IMR-90 (cell line): Measurements from ENCODE around the gene NR6A1.

Experiments used
- BHLHE40 ChIP-seq: fragments of 150-350 bp; IDR thresholded peaks from 2 replicates; pipeline ENCODE4 v1.6.1; 2016; ENCODE audit warnings: mild to moderate bottlenecking, low read depth, low read length
- CEBPB ChIP-seq: IDR thresholded peaks from 2 replicates; pipeline ENCODE4 v1.6.1; 2012; ENCODE audit warnings: low read depth, low read length, improper control_type of control experiment
- CHD1 ChIP-seq: IDR thresholded peaks from 2 replicates; pipeline ENCODE4 v1.6.1; 2012; ENCODE audit warnings: low read depth, low read length, improper control_type of control experiment
- MXI1 ChIP-seq: IDR thresholded peaks from 2 replicates; pipeline ENCODE4 v1.6.1; 2012; ENCODE audit warnings: low read depth, mild to moderate bottlenecking, low read length, moderate library complexity, borderline replicate concordance
- NFE2L2 ChIP-seq: fragments of 150-350 bp; IDR thresholded peaks from 2 replicates; pipeline ENCODE4 v1.6.1; 2016; ENCODE audit warnings: low read depth, mild to moderate bottlenecking, low read length
- POLR2A ChIP-seq: IDR thresholded peaks from 2 replicates; pipeline ENCODE4 v1.6.1; 2012; ENCODE audit warnings: mild to moderate bottlenecking, low read depth, low read length
- RAD21 ChIP-seq: IDR thresholded peaks from 2 replicates; pipeline ENCODE4 v1.6.1; 2012; ENCODE audit warnings: low read length, improper control_type of control experiment
- RCOR1 ChIP-seq: IDR thresholded peaks from 2 replicates; pipeline ENCODE4 v1.6.1; 2012; ENCODE audit warnings: mild to moderate bottlenecking, low read length, improper control_type of control experiment; ENCODE audit not compliant: insufficient replicate concordance
- RFX5 ChIP-seq: IDR thresholded peaks from 2 replicates; pipeline ENCODE4 v1.8.0; 2012; ENCODE audit warnings: low read depth, mild to moderate bottlenecking, low read length, moderate library complexity
- SMC3 ChIP-seq: fragments of 150-350 bp; IDR thresholded peaks from 2 replicates; pipeline ENCODE4 v1.6.1; 2016; ENCODE audit warnings: low read depth, mild to moderate bottlenecking, antibody characterized with exemption, low read length, moderate library complexity
- TF ChIP-seq, protein P1 (sequence below): conservative IDR thresholded peaks from 2 replicates; pipeline ENCODE4 v1.5.1; 2012; ENCODE audit warnings: mild to moderate bottlenecking, low read depth, low read length, improper control_type of control experiment
- TF ChIP-seq, protein P2 (sequence below): fragments of 150-350 bp; IDR thresholded peaks from 2 replicates; pipeline ENCODE4 v1.6.1; 2017; ENCODE audit warnings: mild to moderate bottlenecking, antibody characterized with exemption, low read length, low read depth

DNA sequence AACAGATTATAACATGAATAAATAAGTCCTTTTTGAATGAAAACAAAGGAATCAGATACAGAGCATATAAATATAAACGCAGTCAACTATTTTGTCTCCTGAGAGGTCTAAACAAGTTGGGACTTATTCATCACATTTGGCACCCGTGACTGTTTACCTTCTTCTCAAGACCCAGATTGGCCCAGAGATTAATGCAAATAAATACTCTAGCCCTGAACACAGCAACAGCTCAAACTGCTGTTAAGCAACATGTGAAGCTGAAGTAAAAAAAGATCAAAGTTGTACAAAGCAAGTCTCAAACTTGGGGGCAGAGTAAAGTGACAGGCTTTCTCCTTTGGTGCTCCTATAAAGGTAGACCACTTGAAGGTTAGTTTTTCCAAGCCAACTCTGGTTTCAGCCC is 168.9 kb downstream of the NR6A1 start:
- peak; percentile 53 for TF ChIP-seq CEBPB
- TF ChIP-seq, protein P1, sequence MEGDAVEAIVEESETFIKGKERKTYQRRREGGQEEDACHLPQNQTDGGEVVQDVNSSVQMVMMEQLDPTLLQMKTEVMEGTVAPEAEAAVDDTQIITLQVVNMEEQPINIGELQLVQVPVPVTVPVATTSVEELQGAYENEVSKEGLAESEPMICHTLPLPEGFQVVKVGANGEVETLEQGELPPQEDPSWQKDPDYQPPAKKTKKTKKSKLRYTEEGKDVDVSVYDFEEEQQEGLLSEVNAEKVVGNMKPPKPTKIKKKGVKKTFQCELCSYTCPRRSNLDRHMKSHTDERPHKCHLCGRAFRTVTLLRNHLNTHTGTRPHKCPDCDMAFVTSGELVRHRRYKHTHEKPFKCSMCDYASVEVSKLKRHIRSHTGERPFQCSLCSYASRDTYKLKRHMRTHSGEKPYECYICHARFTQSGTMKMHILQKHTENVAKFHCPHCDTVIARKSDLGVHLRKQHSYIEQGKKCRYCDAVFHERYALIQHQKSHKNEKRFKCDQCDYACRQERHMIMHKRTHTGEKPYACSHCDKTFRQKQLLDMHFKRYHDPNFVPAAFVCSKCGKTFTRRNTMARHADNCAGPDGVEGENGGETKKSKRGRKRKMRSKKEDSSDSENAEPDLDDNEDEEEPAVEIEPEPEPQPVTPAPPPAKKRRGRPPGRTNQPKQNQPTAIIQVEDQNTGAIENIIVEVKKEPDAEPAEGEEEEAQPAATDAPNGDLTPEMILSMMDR = no peak
- TF ChIP-seq, protein P2, sequence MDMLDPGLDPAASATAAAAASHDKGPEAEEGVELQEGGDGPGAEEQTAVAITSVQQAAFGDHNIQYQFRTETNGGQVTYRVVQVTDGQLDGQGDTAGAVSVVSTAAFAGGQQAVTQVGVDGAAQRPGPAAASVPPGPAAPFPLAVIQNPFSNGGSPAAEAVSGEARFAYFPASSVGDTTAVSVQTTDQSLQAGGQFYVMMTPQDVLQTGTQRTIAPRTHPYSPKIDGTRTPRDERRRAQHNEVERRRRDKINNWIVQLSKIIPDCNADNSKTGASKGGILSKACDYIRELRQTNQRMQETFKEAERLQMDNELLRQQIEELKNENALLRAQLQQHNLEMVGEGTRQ = no peak
- TF ChIP-seq POLR2A = no peak
- no peak for TF ChIP-seq RCOR1
- no peak for TF ChIP-seq CHD1
- TF ChIP-seq SMC3 = no peak
- TF ChIP-seq RAD21 = no peak
- no peak for TF ChIP-seq BHLHE40
- TF ChIP-seq RFX5 = no peak
- TF ChIP-seq MXI1 = no peak
- no peak for TF ChIP-seq NFE2L2
